ENCODE results near the gene COX8A.

The COX8A gene

GRCh38 chr11:64001484-64002420 lies 27.3 kb downstream of the COX8A start:
- no peak for DNase-seq (ENCODE audit: low read depth in 2 of 2)

GRCh38 chr11:64003807-64004589 lies 29.6 kb downstream of the COX8A start:
- DNase-seq (ENCODE audit: low read depth in 2 of 2), result no peak

- no peak for DNase-seq (ENCODE audit: low read depth in 2 of 2)
Observed at GRCh38 chr11:64004590-64004984, 30.2 kb downstream of the COX8A start.

- DNase-seq (ENCODE audit: low read depth in 2 of 2), result no peak
Observed at GRCh38 chr11:64005691-64006090, 31.3 kb downstream of the COX8A start.

- DNase-seq (ENCODE audit: low read depth in 2 of 2), result no peak
Observed at GRCh38 chr11:64006398-64006797, 32.0 kb downstream of the COX8A start.

GRCh38 chr11:64007160-64007628 lies 32.8 kb downstream of the COX8A start:
- no peak for DNase-seq (ENCODE audit: low read depth in 2 of 2)

- DNase-seq (ENCODE audit: low read depth in 2 of 2), result no peak
Observed at GRCh38 chr11:64007629-64008282, 33.3 kb downstream of the COX8A start.

GRCh38 chr11:64008283-64008913 lies 34.0 kb downstream of the COX8A start:
- no peak for DNase-seq (ENCODE audit: low read depth in 2 of 2)

GRCh38 chr11:64008914-64009633 lies 34.7 kb downstream of the COX8A start:
- no peak for DNase-seq (ENCODE audit: low read depth in 2 of 2)

- DNase-seq (ENCODE audit: low read depth in 2 of 2), result no peak
Observed at GRCh38 chr11:64009710-64010109, 35.3 kb downstream of the COX8A start.

GRCh38 chr11:64010783-64011182 lies 36.4 kb downstream of the COX8A start:
- DNase-seq (ENCODE audit: low read depth in 2 of 2), result no peak

GRCh38 chr11:64011371-64011770 lies 37.0 kb downstream of the COX8A start:
- no peak for DNase-seq (ENCODE audit: low read depth in 2 of 2)

- no peak for DNase-seq (ENCODE audit: low read depth in 2 of 2)
Observed at GRCh38 chr11:64013141-64013896, 38.9 kb downstream of the COX8A start.

- no peak for DNase-seq (ENCODE audit: low read depth in 2 of 2)
Observed at GRCh38 chr11:64014356-64014755, 39.9 kb downstream of the COX8A start.

GRCh38 chr11:64015510-64015909 lies 41.1 kb downstream of the COX8A start:
- no peak for DNase-seq (ENCODE audit: low read depth in 2 of 2)

GRCh38 chr11:64015935-64016845 lies 41.8 kb downstream of the COX8A start:
- no peak for DNase-seq (ENCODE audit: low read depth in 2 of 2)

GRCh38 chr11:64017945-64018224 lies 43.5 kb downstream of the COX8A start:
- no peak for DNase-seq (ENCODE audit: low read depth in 2 of 2)

- no peak for DNase-seq (ENCODE audit: low read depth in 2 of 2)
Observed at GRCh38 chr11:64018310-64018709, 43.9 kb downstream of the COX8A start.

Measured in stimulated activated CD4-positive, alpha-beta T cell treated with anti-CD3 and anti-CD28 coated beads, Interleukin-4, amount 100 ng/mL, for 48 hours (primary cell).